Cardiac fibroblast (primary cell): ENCODE data around the gene ARHGAP26.
"Not testable (repeated sequence)": the region's sequence is repeated elsewhere in the genome, so short reads cannot be mapped to it uniquely, and the experiment has no call there.

ENCODE experiments used
- DNase-seq, 2 donors: peaks; one replicate each; pipeline versions ENCODE4 v3.0.0 to v3.0.0-alpha.2; 2010; ENCODE audit warnings: low read depth in 2 of 2
- H3K4me3 ChIP-seq, 2 donors: replicated peaks in 1 of 2; 1 replicate in 1 of 2; 2 replicates in 1 of 2; pipeline ENCODE4 v1.5.1; 2011; ENCODE audit warnings: low read depth in 2 of 2, low read length in 2 of 2, mild to moderate bottlenecking in 2 of 2, moderate library complexity in 1 of 2
- TF ChIP-seq, protein P1 (sequence below): IDR thresholded peaks from one replicate; pipeline ENCODE4 v1.5.1; 2011; ENCODE audit warnings: low read depth, mild to moderate bottlenecking, low read length, inconsistent platforms

The ARHGAP26 gene

DNA sequence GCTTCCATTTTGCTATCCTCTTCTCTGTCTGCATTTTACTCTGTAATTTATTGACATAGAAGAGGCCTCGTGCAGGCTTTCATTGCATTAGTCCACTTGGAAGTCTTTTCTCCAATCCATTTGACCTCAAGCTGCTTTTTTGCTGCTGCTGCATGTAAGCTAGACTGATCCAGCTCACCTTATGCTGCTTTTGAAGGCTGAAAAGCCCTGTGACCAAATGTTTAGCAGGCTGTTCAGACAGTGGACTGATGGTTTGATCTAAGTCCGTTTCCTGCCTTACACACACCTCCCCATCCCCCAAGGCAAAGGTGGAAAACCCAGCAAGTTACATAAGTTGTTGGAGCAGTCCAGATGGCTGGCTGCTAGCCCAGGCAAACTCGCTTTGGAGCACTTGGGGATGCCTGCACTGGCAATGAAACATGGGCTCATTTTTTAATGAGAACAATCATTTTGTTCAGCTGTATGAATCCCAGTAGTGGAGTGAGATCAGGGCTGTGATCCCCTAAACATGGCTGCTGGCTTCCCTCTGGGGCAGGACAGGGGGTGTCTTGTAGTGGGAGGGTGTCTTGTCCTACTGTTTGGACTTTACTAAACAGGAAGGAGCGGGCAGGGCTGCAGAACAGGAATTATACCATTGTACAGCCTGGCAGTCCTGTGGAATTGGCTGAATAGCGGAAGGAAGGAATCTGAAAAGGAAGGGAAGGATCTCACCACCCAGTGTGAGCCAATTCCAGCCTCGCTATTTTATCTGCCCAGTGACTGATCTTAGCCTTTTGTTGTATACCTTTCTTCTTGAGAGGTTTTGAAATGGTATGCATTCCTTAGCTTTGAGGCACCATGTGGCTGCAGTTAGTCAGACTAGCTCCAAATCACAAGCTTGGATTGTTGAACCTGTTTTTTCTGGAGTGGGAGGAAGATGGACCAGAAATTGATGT lies 212.0 kb downstream of the ARHGAP26 start:
- peak; percentile 76 to 91 for DNase-seq
- H3K4me3 ChIP-seq: peak overlapping the region in 1 of 2 donors; percentile 1
- TF ChIP-seq, protein P1, sequence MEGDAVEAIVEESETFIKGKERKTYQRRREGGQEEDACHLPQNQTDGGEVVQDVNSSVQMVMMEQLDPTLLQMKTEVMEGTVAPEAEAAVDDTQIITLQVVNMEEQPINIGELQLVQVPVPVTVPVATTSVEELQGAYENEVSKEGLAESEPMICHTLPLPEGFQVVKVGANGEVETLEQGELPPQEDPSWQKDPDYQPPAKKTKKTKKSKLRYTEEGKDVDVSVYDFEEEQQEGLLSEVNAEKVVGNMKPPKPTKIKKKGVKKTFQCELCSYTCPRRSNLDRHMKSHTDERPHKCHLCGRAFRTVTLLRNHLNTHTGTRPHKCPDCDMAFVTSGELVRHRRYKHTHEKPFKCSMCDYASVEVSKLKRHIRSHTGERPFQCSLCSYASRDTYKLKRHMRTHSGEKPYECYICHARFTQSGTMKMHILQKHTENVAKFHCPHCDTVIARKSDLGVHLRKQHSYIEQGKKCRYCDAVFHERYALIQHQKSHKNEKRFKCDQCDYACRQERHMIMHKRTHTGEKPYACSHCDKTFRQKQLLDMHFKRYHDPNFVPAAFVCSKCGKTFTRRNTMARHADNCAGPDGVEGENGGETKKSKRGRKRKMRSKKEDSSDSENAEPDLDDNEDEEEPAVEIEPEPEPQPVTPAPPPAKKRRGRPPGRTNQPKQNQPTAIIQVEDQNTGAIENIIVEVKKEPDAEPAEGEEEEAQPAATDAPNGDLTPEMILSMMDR: no peak

DNA sequence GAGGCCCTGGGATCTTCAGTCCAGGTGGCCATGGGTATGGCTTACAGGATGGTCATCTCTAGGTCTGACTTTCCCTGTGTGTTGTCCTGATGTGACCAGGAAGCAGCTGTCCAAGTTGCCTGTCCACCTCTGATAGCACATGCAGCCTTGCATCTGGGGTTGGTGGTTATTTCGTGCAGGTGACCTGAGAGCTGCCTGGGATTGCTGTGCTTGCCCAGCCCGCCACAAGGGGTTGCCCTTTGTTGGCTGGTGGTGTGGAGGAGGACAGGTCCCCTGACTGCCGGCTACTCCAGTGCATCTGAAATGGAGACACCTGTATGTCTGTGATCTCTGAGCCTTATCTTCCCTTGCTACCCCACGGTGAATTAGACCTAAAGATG lies 212.6 kb downstream of the ARHGAP26 start:
- no peak overlapping the region for H3K4me3 ChIP-seq
- no peak for DNase-seq
- TF ChIP-seq, protein P1: no peak

DNA sequence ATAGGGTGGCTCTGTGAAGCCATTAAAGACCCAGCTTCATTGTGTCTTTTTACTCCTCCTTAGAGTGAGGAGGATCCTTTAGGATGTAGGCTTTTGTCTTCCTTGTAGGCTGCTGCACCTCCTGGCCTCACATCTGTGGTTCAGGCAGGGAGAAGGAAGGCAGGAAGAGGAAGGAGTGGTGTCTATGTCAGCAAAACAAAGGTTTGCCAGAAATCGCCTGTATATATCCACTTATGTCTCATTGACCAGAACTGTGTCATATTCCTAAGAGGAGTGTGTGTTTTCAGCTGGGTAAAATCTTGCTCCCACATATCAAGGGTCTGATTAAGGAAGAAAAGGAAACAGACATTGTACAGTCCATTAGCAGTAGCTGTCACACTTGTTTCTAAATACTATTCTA lies 213.8 kb downstream of the ARHGAP26 start:
- TF ChIP-seq, protein P1: no peak
- peak in 1 of 2 donors; percentile 45 for DNase-seq
- no peak overlapping the region for H3K4me3 ChIP-seq

DNA sequence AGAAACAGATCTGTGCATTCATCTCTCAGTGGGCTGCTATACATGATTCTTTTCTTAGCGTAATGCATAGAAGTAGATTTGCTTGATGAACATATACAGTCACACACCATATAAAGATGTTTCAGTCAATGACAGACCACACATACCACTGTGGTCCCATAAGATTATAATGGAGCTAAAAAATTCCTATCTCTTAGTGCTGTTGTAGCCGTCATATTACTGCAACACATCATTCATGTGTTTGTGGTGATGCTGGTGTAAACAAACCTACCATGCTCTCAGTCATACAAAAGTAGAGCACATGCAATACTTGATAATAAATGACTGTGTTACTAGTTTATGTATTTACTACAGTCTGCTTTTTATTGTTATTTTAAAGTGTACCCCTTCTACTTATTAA lies 214.3 kb downstream of the ARHGAP26 start:
- no peak overlapping the region for H3K4me3 ChIP-seq
- DNase-seq: no peak
- TF ChIP-seq, protein P1: no peak

DNA sequence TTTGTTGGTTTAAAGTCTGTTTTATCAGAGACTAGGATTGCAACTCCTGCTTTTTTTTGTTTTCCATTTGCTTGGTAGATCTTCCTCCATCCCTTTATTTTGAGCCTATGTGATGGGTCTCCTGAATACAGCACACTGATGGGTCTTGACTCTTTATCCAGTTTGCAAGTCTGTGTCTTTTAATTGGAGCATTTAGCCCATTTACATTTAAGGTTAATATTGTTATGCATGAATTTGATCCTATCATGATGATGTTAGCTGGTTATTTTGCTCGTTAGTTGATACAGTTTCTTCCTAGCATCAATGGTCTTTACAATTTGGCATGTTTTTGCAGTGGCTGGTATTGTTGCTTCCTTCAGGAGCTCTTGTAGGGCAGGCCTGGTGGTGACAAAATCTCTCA lies 219.1 kb downstream of the ARHGAP26 start:
- not testable (repeated sequence) for H3K4me3 ChIP-seq, DNase-seq

DNA sequence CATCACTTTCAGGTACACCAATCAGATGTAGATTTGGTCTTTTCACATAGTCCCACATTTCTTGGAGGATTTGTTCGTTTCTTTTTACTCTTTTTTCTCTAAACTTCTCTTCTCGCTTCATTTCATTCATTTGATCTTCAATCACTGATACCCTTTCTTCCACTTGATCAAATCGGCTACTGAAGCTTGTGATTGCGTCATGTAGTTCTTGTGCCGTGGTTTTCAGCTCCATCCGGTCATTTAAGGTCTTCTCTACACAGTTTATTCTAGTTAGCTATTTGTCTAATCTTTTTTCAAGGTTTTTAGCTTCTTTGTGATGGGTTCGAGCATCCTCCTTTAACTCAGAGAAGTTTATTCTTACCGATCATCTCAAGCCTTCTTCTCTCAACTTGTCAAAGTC lies 219.9 kb downstream of the ARHGAP26 start:
- not testable (repeated sequence) for H3K4me3 ChIP-seq, DNase-seq

DNA sequence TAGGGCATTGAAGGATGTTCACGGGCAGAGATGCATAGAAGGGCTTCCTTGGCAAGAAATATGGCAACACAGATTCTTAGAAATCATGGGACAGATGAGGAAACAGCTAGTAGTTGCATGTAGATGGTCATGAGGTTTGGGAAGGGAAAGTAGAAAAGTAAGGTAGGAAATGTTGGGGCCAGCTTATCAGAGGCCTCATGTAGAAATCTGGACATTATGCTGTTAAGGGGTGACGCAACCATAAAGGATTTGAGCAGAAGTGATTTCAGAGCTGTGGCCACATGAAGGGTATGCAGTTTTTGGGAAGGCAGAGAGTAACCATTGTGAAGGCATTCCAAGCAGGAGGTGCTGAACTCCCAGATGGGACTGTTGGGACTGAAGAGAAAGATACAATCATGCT lies 224.0 kb downstream of the ARHGAP26 start:
- DNase-seq: no peak
- TF ChIP-seq, protein P1: no peak
- H3K4me3 ChIP-seq: no peak overlapping the region

DNA sequence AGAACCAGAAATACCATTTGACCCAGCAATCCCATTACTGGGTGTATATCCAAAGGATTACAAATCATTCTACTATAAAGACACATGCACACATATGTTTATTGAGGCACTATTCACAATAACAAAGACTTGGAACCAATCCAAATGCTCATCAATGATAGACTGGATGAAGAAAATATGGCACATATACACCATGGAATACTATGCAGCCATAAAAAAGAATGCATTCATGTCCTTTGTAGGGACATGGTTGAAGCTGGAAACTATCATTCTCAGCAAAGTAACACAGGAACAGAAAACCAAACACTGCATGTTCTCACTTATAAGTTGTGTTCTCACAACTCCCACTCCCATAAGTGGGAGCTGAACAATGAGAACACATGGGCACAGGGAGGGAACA lies 225.4 kb downstream of the ARHGAP26 start:
- DNase-seq, H3K4me3 ChIP-seq: not testable (repeated sequence)
